SK-N-SH (cell line): ENCODE measurements around the gene TDO2.

Experiments
- CTCF ChIP-seq: fragments of 200-600 bp; sonication (generic); IDR thresholded peaks from 2 replicates; pipeline ENCODE4 v1.6.1; 2017; ENCODE audit warnings: antibody characterized with exemption, mild to moderate bottlenecking, moderate library complexity
- ELF1 ChIP-seq: IDR thresholded peaks from 2 replicates; pipeline ENCODE4 v1.4.0; 2012
- EZH2phosphoT487 ChIP-seq: fragments of 200-600 bp; sonication (generic); IDR thresholded peaks from 2 replicates; pipeline ENCODE4 v1.6.1; 2017; ENCODE audit warnings: low read depth, mixed run types, mild to moderate bottlenecking, antibody characterized with exemption, moderate library complexity, borderline replicate concordance
- GABPA ChIP-seq: IDR thresholded peaks from 2 replicates; pipeline ENCODE4 v1.4.0; 2012; ENCODE audit warnings: low read depth, mild to moderate bottlenecking
- MXI1 ChIP-seq: IDR thresholded peaks from 2 replicates; pipeline ENCODE4 v1.6.1; 2012; ENCODE audit warnings: mild to moderate bottlenecking, low read depth, low read length, improper control_type of control experiment
- NRF1 ChIP-seq: IDR thresholded peaks from 2 replicates; pipeline ENCODE4 v1.6.1; 2012; ENCODE audit warnings: low read depth, mild to moderate bottlenecking, low read length
- RAD21 ChIP-seq: IDR thresholded peaks from 2 replicates; pipeline ENCODE4 v1.6.1; 2012; ENCODE audit warnings: mild to moderate bottlenecking, low read length
- TF ChIP-seq, protein P1 (sequence below): IDR thresholded peaks from 2 replicates; pipeline ENCODE4 v1.4.0; 2012; ENCODE audit warnings: low read depth
- TF ChIP-seq, protein P2 (sequence below): IDR thresholded peaks from 2 replicates; pipeline ENCODE4 v1.6.1; 2012; ENCODE audit warnings: mild to moderate bottlenecking, low read depth, low read length, moderate library complexity
- TF ChIP-seq, protein P3 (sequence below): IDR thresholded peaks from 2 replicates; pipeline ENCODE4 v1.4.0; 2012; ENCODE audit warnings: low read depth, borderline replicate concordance
- TF ChIP-seq, protein P4 (sequence below): fragments of 150-350 bp; IDR thresholded peaks from 2 replicates; pipeline ENCODE4 v1.6.1; 2016; ENCODE audit warnings: mild to moderate bottlenecking, low read depth, low read length

- TF ChIP-seq CTCF = no peak
- TF ChIP-seq, protein P1, sequence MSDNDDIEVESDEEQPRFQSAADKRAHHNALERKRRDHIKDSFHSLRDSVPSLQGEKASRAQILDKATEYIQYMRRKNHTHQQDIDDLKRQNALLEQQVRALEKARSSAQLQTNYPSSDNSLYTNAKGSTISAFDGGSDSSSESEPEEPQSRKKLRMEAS = no peak
- TF ChIP-seq, protein P2, sequence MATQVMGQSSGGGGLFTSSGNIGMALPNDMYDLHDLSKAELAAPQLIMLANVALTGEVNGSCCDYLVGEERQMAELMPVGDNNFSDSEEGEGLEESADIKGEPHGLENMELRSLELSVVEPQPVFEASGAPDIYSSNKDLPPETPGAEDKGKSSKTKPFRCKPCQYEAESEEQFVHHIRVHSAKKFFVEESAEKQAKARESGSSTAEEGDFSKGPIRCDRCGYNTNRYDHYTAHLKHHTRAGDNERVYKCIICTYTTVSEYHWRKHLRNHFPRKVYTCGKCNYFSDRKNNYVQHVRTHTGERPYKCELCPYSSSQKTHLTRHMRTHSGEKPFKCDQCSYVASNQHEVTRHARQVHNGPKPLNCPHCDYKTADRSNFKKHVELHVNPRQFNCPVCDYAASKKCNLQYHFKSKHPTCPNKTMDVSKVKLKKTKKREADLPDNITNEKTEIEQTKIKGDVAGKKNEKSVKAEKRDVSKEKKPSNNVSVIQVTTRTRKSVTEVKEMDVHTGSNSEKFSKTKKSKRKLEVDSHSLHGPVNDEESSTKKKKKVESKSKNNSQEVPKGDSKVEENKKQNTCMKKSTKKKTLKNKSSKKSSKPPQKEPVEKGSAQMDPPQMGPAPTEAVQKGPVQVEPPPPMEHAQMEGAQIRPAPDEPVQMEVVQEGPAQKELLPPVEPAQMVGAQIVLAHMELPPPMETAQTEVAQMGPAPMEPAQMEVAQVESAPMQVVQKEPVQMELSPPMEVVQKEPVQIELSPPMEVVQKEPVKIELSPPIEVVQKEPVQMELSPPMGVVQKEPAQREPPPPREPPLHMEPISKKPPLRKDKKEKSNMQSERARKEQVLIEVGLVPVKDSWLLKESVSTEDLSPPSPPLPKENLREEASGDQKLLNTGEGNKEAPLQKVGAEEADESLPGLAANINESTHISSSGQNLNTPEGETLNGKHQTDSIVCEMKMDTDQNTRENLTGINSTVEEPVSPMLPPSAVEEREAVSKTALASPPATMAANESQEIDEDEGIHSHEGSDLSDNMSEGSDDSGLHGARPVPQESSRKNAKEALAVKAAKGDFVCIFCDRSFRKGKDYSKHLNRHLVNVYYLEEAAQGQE = no peak
- no peak for TF ChIP-seq NRF1
- TF ChIP-seq EZH2phosphoT487 = no peak
- TF ChIP-seq MXI1 = no peak
- TF ChIP-seq, protein P3, sequence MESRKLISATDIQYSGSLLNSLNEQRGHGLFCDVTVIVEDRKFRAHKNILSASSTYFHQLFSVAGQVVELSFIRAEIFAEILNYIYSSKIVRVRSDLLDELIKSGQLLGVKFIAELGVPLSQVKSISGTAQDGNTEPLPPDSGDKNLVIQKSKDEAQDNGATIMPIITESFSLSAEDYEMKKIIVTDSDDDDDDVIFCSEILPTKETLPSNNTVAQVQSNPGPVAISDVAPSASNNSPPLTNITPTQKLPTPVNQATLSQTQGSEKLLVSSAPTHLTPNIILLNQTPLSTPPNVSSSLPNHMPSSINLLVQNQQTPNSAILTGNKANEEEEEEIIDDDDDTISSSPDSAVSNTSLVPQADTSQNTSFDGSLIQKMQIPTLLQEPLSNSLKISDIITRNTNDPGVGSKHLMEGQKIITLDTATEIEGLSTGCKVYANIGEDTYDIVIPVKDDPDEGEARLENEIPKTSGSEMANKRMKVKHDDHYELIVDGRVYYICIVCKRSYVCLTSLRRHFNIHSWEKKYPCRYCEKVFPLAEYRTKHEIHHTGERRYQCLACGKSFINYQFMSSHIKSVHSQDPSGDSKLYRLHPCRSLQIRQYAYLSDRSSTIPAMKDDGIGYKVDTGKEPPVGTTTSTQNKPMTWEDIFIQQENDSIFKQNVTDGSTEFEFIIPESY = no peak
- TF ChIP-seq ELF1 = no peak
- TF ChIP-seq GABPA = no peak
- TF ChIP-seq RAD21 = no peak
- TF ChIP-seq, protein P4, sequence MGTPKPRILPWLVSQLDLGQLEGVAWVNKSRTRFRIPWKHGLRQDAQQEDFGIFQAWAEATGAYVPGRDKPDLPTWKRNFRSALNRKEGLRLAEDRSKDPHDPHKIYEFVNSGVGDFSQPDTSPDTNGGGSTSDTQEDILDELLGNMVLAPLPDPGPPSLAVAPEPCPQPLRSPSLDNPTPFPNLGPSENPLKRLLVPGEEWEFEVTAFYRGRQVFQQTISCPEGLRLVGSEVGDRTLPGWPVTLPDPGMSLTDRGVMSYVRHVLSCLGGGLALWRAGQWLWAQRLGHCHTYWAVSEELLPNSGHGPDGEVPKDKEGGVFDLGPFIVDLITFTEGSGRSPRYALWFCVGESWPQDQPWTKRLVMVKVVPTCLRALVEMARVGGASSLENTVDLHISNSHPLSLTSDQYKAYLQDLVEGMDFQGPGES = no peak
Measured at GRCh38 chr4:155956461-155956860, 53.0 kb downstream of the TDO2 start.
